Heart left ventricle (tissue), 11 donors: ENCODE results near the gene CHCHD4. TPM values are rescaled to one million over a fixed set of nuclear protein-coding genes. Genes with fewer than 3 reads are reported as not detected.

Experiments used
- polyA plus RNA-seq, 2 donors: library from polyadenylated mRNA; stranded (reverse); fragments of 200-250 nt; gene quantifications; one replicate each; pipeline ENCODE4 v1.2.3, GENCODE V29; 2013
- total RNA-seq, 9 donors: library from RNA; depleted of rRNA in 2 of 9; stranded (reverse); fragments of >200 nt in 2 of 9; fragmentation: NEBNext Ultra II Directional in 3 of 9; extraction: Animal tissue kit (Norgen Biotek cat#: 25700) in 3 of 9; gene quantifications; one replicate each; pipeline versions ENCODE4 v1.1.0 to v1.2.4, GENCODE V29; 2016 to 2023
- donor health status: ischemic (EF 13 %, LVEDD 7.1; RV severe dilation, severe dysfunction).
- donor health status: healthy with polysubstance abuse.
- donor health status: DM: no; HTN: yes; CAD: no.
- donor health status: DM: no; HTN: no; CAD: no.
- donor health status: ischemic (EF 25% LVEDD 5.7; RV mildly dilated, moderate dysfunction).
- donor health status: healthy.
- donor health status: DM: yes; HTN: yes; CAD: no.
- donor health status: PGD.
- donor health status: nonischemic (EF 23%, LVEDD 6.1; RV moderate dilation, normal function).

CHCHD4 gene
- total and polyA plus RNA-seq, 11 donors, result 14.8 to 31.3 (median 25.9) TPM

Other genes with a start within 250 kb of the CHCHD4 start
- not detected for gene WNT7A, start 244.8 kb downstream of the CHCHD4 start, total RNA-seq
- not detected for gene WNT7A, start 244.8 kb downstream of the CHCHD4 start, polyA plus RNA-seq
- gene TMEM43, start 182 bp upstream of the CHCHD4 start, total RNA-seq, result 10 to 100 TPM; 30.5 to 98.6 (median 46.0) TPM
- gene TMEM43, start 182 bp upstream of the CHCHD4 start, polyA plus RNA-seq, result 100 to 1,000 TPM in 1 of 2 donors, 10 to 100 TPM in 1; 26.1 to 150 TPM
- gene XPC, start 53.7 kb upstream of the CHCHD4 start, total RNA-seq, result 10 to 100 TPM in 5 of 9 donors, 1 to 10 TPM in 4; 7.0 to 20.0 (median 11.1) TPM
- gene XPC, start 53.7 kb upstream of the CHCHD4 start, polyA plus RNA-seq, result 1 to 10 TPM; 6.1 to 9.2 TPM
- gene LSM3, start 53.9 kb upstream of the CHCHD4 start, total RNA-seq, result 10 to 100 TPM; 11.6 to 15.9 (median 13.7) TPM
- 10 to 100 TPM; 11.7 to 14.0 TPM for gene LSM3, start 53.9 kb upstream of the CHCHD4 start, polyA plus RNA-seq